Mucosa of rectum (tissue), 2 donors: ENCODE measurements around the gene SLC4A1AP.
A peak's percentile ranks its signal among the peaks of the same experiment; 100 is the strongest.

Source experiments
- H3K27ac ChIP-seq, 2 donors: one replicate each; pipeline ENCODE4 v1.7.0; 2013; ENCODE audit warnings: inconsistent platforms in 2 of 2, low read depth in 2 of 2, low read length in 2 of 2
- H3K27me3 ChIP-seq, 2 donors: one replicate each; pipeline ENCODE4 v1.7.0; 2013; ENCODE audit warnings: low read length in 2 of 2; ENCODE audit not compliant: control insufficient read depth in 2 of 2, insufficient read depth in 2 of 2
- H3K36me3 ChIP-seq, 2 donors: one replicate each; pipeline ENCODE4 v1.7.0; 2013; ENCODE audit warnings: low read length in 2 of 2; ENCODE audit not compliant: control insufficient read depth in 2 of 2, insufficient read depth in 2 of 2
- H3K4me1 ChIP-seq, 2 donors: one replicate each; pipeline ENCODE4 v1.7.0; 2013; ENCODE audit warnings: low read length in 2 of 2, mild to moderate bottlenecking in 1 of 2; ENCODE audit not compliant: control insufficient read depth in 2 of 2, insufficient read depth in 2 of 2
- H3K4me3 ChIP-seq, 2 donors: one replicate each; pipeline ENCODE4 v1.7.0; 2013; ENCODE audit warnings: low read length in 2 of 2
- H3K9ac ChIP-seq, 2 donors: one replicate each; pipeline ENCODE4 v1.7.0; 2013; ENCODE audit warnings: low read length in 2 of 2, low read depth in 1 of 2, mild to moderate bottlenecking in 1 of 2
- H3K9me3 ChIP-seq, 2 donors: one replicate each; pipeline ENCODE4 v1.7.0; 2013; ENCODE audit warnings: low read length in 2 of 2; ENCODE audit not compliant: control insufficient read depth in 2 of 2
- donor health status: healthy.
- donor health status: Normal muscosa, but diverticular disease.

SLC4A1AP gene

GRCh38 chr2:27697660-27698059, 34.0 kb downstream of the SLC4A1AP start:
- Histone ChIP-seq H3K27me3 (no peaks in the 10 kb centered on the region), H3K4me3 (no peak overlapping the region), H3K9ac (no peak overlapping the region), H3K27ac (no peak overlapping the region), H3K9me3 (no peaks in the 10 kb centered on the region), H3K36me3 (peaks cover 10 to 13% of the 10 kb centered on the region in 2 donors), H3K4me1 (no peaks in the 10 kb centered on the region)

DNA sequence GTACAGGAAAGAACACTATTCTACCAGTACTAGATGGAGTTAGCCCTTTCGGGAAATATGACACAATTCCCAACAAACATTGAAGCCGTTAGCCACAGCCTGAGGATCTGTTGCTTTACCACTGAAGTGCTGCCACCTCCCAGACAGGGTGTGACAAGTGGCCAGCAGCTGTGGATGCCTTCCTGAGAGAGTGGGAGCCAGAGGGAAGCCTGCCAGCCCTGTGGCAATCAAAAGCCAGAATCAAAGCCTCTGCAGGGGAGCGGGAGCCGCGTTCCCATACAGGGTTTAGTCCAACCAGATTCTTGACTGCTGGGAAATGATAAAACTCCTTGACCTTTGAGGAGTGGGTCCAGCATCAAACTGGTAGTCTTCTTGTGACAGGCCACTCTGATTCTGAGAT, 38.0 kb downstream of the SLC4A1AP start:
- H3K9me3 ChIP-seq = no peaks in the 10 kb centered on the region
- H3K4me3 ChIP-seq = no peak overlapping the region
- no peak overlapping the region for H3K9ac ChIP-seq
- H3K4me1 ChIP-seq = peaks cover 2 to 5% of the 10 kb centered on the region in 2 donors
- H3K36me3 ChIP-seq = no peaks in the 10 kb centered on the region
- no peak overlapping the region for H3K27ac ChIP-seq
- no peaks in the 10 kb centered on the region for H3K27me3 ChIP-seq

DNA sequence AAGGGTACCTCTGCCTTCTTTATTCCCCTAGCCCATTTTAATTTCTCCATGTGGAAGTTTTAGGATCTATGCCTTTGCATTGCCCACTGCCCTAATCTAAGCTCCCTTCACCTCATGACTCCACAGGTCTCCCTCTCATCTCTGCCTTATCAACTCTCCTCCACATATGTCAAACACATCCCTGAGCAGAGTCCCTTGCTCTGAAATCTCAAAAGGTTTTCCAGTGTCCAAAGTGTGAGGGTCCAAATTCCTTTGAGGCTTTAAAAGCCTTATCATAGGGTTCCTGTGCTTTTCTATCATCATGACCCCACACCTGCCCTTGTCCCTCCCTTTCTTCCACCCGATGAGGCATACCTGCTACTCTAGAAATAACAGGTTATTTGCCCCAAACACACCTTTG, 38.6 kb downstream of the SLC4A1AP start:
- peaks cover 2 to 6% of the 10 kb centered on the region in 2 donors for H3K4me1 ChIP-seq
- no peak overlapping the region for H3K9ac ChIP-seq
- no peaks in the 10 kb centered on the region for H3K36me3 ChIP-seq
- H3K9me3 ChIP-seq = no peaks in the 10 kb centered on the region
- H3K4me3 ChIP-seq = no peak overlapping the region
- no peaks in the 10 kb centered on the region for H3K27me3 ChIP-seq
- no peak overlapping the region for H3K27ac ChIP-seq

DNA sequence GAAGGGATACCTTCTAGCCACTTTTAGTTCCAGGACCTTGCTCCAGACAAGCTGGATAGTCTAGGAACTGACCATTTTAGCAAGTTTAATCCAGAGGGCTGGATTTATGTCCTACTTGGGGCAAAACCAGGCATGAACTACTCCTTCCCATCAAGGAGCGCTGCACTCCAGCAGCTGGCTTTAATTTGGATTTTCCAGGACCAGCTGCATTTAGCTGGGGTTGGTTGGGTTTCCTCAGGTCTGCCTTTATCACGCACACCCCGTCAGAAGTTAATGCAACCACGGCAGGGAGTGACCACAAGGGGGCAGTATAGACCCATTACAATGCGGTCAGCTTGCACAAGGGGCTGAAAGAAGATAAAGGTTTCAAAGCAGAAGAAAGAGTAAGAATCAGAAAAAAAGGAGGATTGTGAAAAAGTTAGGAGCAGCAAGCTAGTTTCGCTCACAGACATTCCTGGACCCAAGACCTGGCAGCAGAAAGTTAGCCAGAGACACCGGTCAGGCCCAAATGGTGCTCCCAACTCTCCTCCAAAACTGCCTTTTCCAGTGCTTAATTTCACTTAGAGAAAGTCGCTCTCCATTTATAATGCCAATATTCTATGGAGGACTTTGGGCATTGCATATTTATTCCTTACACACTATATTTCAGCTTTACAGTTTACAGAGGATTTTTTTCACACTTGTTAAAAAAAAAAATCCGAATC, 40.1 kb downstream of the SLC4A1AP start:
- Histone ChIP-seq H3K4me1 (peaks cover 2 to 6% of the 10 kb centered on the region in 2 donors), H3K9ac (no peak overlapping the region), H3K27me3 (no peaks in the 10 kb centered on the region), H3K27ac (no peak overlapping the region), H3K36me3 (no peaks in the 10 kb centered on the region), H3K4me3 (no peak overlapping the region), H3K9me3 (no peaks in the 10 kb centered on the region)

DNA sequence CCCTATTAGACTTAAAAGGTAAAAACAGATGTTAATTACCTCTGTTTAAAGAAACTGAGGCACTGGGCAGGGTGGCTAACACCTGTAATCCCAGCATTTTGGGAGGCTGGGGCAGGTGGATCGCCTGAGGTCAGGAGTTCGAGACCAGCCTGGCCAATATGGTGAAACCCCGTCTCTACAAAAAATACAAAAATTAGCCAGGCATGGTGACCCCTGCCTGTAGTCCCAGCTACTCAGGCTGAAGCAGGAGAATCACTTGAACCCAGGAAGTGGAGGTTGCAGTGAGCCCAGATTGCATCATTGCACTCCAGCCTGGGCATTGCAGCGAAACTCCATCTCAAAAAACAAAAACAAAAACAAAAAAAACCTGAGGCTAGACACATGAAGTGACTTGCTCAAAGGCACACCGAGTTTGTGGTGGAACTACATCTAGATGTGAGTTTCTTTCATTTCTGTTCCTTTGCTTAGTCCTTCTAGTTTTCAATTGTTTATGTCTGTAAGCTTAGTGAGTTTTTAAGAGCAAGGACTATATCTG, 40.7 kb downstream of the SLC4A1AP start:
- Histone ChIP-seq H3K27me3 (no peaks in the 10 kb centered on the region), H3K27ac (no peak overlapping the region), H3K36me3 (no peaks in the 10 kb centered on the region), H3K4me3 (no peak overlapping the region), H3K4me1 (peaks cover 2 to 6% of the 10 kb centered on the region in 2 donors), H3K9ac (no peak overlapping the region), H3K9me3 (no peaks in the 10 kb centered on the region)

GRCh38 chr2:27705851-27706622, 42.3 kb downstream of the SLC4A1AP start:
- no peak overlapping the region for H3K4me3 ChIP-seq
- no peaks in the 10 kb centered on the region for H3K36me3 ChIP-seq
- no peaks in the 10 kb centered on the region for H3K27me3 ChIP-seq
- H3K9me3 ChIP-seq = no peaks in the 10 kb centered on the region
- peak overlapping the region in 1 of 2 donors; percentile 26 for H3K9ac ChIP-seq
- peak overlapping the region; percentile 69 to 77 for H3K27ac ChIP-seq
- H3K4me1 ChIP-seq = peaks cover 2 to 6% of the 10 kb centered on the region in 2 donors

DNA sequence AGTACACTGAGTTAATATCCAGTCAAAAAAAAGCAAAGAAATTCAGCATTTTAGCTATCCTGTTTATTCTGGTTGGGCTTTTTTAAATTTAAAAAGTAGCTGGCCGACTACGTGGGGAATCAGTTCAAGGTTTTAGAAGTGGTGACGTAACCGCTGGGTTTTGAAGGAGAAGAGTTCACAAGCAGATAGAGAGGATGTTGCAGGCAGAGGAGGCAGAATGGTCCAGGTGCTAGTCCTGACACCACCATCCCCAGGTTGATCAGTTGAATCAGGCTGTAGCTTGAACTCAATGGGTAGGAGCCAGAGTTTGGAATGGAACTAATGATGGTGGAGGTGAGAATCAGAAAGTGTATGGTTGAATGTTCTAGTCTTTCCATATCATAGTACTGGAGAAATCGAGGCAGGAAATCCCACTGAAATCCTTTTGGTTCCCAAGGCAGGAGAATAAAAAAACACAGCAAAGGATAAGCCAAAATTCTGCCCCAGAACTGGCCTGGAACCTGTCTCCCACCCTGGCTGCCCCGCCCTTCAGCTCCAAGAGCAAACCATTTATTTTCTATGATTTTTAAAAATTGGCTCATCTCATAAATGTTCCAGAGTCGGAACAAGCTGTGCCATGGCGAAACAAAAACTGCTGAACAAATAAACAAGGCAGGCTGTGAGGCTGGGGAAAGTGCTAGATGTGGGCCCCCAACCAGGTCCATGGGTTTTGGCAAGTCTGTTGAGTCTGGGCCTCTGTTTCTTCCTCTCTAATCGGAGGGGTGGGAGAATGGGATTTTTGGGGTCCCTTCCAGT, 44.0 kb downstream of the SLC4A1AP start:
- no peak overlapping the region for H3K9ac ChIP-seq
- peaks cover 2 to 6% of the 10 kb centered on the region in 2 donors for H3K4me1 ChIP-seq
- no peaks in the 10 kb centered on the region for H3K27me3 ChIP-seq
- no peak overlapping the region for H3K4me3 ChIP-seq
- no peaks in the 10 kb centered on the region for H3K36me3 ChIP-seq
- H3K27ac ChIP-seq = no peak overlapping the region
- no peaks in the 10 kb centered on the region for H3K9me3 ChIP-seq

GRCh38 chr2:27708257-27708654, 44.6 kb downstream of the SLC4A1AP start:
- no peaks in the 10 kb centered on the region for H3K27me3 ChIP-seq
- H3K27ac ChIP-seq = no peak overlapping the region
- no peak overlapping the region for H3K4me3 ChIP-seq
- peaks cover 2 to 6% of the 10 kb centered on the region in 2 donors for H3K4me1 ChIP-seq
- no peak overlapping the region for H3K9ac ChIP-seq
- H3K9me3 ChIP-seq = no peaks in the 10 kb centered on the region
- H3K36me3 ChIP-seq = no peaks in the 10 kb centered on the region

GRCh38 chr2:27708666-27709065, 45.0 kb downstream of the SLC4A1AP start:
- Histone ChIP-seq H3K27ac (no peak overlapping the region), H3K4me3 (no peak overlapping the region), H3K4me1 (peaks cover 2 to 6% of the 10 kb centered on the region in 2 donors), H3K27me3 (no peaks in the 10 kb centered on the region), H3K9me3 (no peaks in the 10 kb centered on the region), H3K36me3 (no peaks in the 10 kb centered on the region), H3K9ac (no peak overlapping the region)

DNA sequence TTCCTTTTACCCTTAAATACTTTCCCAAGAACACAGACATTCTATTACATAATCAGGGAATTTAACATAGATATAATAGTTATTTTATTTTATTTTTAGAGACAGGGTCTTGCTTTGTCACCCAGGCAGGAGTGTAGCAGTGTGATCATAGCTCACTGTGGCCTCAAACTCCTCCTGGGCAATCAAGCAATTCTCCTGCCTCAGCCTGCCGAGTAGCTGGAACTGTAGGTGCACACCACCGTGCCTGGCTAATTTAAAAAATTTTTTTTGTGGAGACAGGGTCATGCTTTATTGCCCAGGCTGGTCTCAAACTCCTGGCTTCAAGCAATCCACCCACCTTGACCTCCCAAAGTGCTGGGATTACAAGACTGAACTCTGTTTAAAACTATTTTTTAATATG, 45.6 kb downstream of the SLC4A1AP start:
- H3K4me3 ChIP-seq = no peak overlapping the region
- no peaks in the 10 kb centered on the region for H3K9me3 ChIP-seq
- no peak overlapping the region for H3K9ac ChIP-seq
- no peaks in the 10 kb centered on the region for H3K27me3 ChIP-seq
- no peak overlapping the region for H3K27ac ChIP-seq
- peaks cover 0 to 6% of the 10 kb centered on the region in 2 donors for H3K4me1 ChIP-seq
- H3K36me3 ChIP-seq = no peaks in the 10 kb centered on the region
